Measurements from ENCODE around the gene CFAP43.

CFAP43 gene

DNA sequence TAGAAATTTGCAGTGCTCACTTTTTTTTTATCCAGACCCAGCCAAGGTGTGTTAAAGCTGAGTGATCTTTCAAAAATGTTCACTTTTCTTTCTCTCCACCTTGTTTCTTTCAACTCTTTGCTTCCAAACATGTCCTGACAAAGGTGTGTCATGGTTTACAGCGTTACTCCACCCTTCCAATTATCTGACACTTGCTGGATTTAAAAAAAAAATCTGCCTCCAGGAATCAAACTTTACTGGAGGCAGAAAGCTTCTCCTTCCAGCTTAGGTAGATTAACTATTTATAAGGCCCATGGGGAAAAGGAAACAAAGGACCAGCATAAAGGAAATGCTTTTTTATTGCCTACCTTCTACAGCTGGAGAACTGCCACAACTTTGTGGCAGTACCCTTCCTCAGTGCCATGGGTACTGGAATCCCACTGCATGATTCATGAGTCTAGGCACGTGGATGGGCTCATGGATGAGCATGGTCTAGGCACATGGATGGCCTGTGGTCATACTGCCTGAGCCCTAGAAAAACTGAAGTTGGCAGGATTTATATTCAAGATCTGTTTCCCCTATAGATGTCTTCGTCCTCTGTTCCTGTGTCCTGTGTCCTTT is 146.3 kb downstream of the CFAP43 start, which contains the start of gene COL17A1:
Gene COL17A1 (minus strand): TSS at position 80 of the 600 bp plus-strand sequence. CDS start 5,207 bp downstream, outside the sequence.
- Histone ChIP-seq H3K27ac (ENCODE audit: low read depth, low read length) (no peak within 1 kb of the TSS), H3K9ac (ENCODE audit: low read length) (no peak within 1 kb of the TSS), H3K4me1 (ENCODE audit: insufficient read depth, low read length) (peaks cover 7% of the 10 kb centered on the region), H3K36me3 (ENCODE audit: insufficient read depth, low read length) (no peaks in the 10 kb centered on the region), H3K27me3 (ENCODE audit: control insufficient read depth in 1 of 2, insufficient read depth in 2 of 2, low read length in 2 of 2) (no peaks in the 10 kb centered on the region), H3K9me3 (ENCODE audit: low read length) (no peaks in the 10 kb centered on the region), H3K4me3 (ENCODE audit: low read depth in 1 of 2, low read length in 2 of 2) (no peak within 1 kb of the TSS)

GRCh38 chr10:104084482-104085142 is 147.6 kb downstream of the CFAP43 start:
- no peaks in the 10 kb centered on the region for H3K9me3 ChIP-seq (ENCODE audit: low read length)
- H3K9ac ChIP-seq (ENCODE audit: low read length), result no peak overlapping the region
- no peaks in the 10 kb centered on the region for H3K27me3 ChIP-seq (ENCODE audit: control insufficient read depth in 1 of 2, insufficient read depth in 2 of 2, low read length in 2 of 2)
- H3K27ac ChIP-seq (ENCODE audit: low read depth, low read length), result no peak overlapping the region
- H3K36me3 ChIP-seq (ENCODE audit: insufficient read depth, low read length), result no peaks in the 10 kb centered on the region
- H3K4me1 ChIP-seq (ENCODE audit: insufficient read depth, low read length), result peaks cover 7% of the 10 kb centered on the region
- no peak overlapping the region for H3K4me3 ChIP-seq (ENCODE audit: low read depth in 1 of 2, low read length in 2 of 2)

DNA sequence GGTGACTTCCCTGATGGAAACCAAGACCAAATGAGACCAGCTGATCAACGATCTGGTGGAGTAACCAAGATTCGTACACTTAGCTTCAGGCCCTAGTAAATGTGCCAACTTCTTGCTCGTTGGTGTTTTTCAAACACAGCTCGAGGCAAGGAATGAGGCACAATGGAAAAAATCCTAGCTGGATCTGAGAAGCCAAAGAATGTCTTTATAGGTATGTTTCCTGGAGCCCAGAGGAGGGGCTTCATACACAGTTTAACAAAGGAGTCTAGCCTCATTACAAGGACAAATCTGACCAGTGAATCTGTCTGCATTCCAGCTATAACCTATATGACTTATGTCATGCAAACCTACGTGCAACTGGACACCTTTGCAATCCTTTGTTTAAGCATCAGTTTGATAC is 150.2 kb downstream of the CFAP43 start:
- Histone ChIP-seq H3K4me3 (ENCODE audit: low read depth in 1 of 2, low read length in 2 of 2) (no peak overlapping the region), H3K27ac (ENCODE audit: low read depth, low read length) (no peak overlapping the region), H3K9me3 (ENCODE audit: low read length) (no peaks in the 10 kb centered on the region), H3K36me3 (ENCODE audit: insufficient read depth, low read length) (no peaks in the 10 kb centered on the region), H3K27me3 (ENCODE audit: control insufficient read depth in 1 of 2, insufficient read depth in 2 of 2, low read length in 2 of 2) (no peaks in the 10 kb centered on the region), H3K4me1 (ENCODE audit: insufficient read depth, low read length) (peaks cover 7% of the 10 kb centered on the region), H3K9ac (ENCODE audit: low read length) (no peak overlapping the region)

DNA sequence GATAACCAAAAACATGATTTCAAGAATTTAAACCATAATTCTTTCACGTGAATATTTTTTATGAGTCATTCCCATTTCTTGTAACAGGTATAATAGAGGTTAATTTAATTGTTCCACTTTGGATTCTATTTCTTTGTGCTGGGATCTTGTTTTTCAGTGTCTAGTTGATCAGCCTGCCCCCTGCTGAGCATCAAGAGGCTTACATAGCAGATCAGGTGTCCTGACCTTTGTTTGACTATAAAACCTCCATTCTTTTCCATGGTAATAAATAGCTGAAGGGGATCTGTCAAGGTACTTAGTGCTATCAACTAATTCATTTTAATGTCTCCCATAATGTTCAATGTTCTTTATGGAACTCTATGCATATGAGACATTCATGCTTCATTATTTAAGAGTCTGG is 151.4 kb downstream of the CFAP43 start:
- no peaks in the 10 kb centered on the region for H3K27me3 ChIP-seq (ENCODE audit: control insufficient read depth in 1 of 2, insufficient read depth in 2 of 2, low read length in 2 of 2)
- H3K4me3 ChIP-seq (ENCODE audit: low read depth in 1 of 2, low read length in 2 of 2), result no peak overlapping the region
- no peaks in the 10 kb centered on the region for H3K9me3 ChIP-seq (ENCODE audit: low read length)
- H3K4me1 ChIP-seq (ENCODE audit: insufficient read depth, low read length), result peaks cover 7% of the 10 kb centered on the region
- H3K27ac ChIP-seq (ENCODE audit: low read depth, low read length), result no peak overlapping the region
- no peaks in the 10 kb centered on the region for H3K36me3 ChIP-seq (ENCODE audit: insufficient read depth, low read length)
- H3K9ac ChIP-seq (ENCODE audit: low read length), result no peak overlapping the region
